Measurements from ENCODE around the gene CCDC110.

The CCDC110 gene

DNA sequence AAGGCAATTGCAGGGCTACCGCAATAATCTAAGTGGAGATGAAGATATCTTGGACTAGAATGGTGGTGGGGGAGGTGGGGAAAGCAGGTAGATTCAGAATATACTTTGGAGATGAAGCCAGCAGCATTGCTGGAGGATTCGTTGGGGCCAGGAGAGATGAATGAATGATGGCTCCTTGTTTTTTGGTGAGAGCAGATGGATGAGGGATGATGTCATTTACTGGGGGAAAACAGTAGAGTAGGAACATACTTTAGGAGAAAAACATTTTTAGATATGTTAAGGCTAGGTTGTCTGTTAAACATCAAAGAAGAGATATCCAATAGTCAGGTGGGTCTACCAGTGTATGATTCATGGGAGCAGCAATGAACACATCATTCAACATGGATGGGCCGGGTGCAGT is 5.8 kb downstream of the CCDC110 start:
- no peak overlapping the region for H3K4me3 ChIP-seq (ENCODE audit: low read depth, low read length)
- TF ChIP-seq, protein P1, sequence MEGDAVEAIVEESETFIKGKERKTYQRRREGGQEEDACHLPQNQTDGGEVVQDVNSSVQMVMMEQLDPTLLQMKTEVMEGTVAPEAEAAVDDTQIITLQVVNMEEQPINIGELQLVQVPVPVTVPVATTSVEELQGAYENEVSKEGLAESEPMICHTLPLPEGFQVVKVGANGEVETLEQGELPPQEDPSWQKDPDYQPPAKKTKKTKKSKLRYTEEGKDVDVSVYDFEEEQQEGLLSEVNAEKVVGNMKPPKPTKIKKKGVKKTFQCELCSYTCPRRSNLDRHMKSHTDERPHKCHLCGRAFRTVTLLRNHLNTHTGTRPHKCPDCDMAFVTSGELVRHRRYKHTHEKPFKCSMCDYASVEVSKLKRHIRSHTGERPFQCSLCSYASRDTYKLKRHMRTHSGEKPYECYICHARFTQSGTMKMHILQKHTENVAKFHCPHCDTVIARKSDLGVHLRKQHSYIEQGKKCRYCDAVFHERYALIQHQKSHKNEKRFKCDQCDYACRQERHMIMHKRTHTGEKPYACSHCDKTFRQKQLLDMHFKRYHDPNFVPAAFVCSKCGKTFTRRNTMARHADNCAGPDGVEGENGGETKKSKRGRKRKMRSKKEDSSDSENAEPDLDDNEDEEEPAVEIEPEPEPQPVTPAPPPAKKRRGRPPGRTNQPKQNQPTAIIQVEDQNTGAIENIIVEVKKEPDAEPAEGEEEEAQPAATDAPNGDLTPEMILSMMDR (IDR thresholded peaks at IDR 0.05; ENCODE audit: low read depth, low read length, missing control alignments): no peak
- no peak for DNase-seq (ENCODE audit: low read depth)

DNA sequence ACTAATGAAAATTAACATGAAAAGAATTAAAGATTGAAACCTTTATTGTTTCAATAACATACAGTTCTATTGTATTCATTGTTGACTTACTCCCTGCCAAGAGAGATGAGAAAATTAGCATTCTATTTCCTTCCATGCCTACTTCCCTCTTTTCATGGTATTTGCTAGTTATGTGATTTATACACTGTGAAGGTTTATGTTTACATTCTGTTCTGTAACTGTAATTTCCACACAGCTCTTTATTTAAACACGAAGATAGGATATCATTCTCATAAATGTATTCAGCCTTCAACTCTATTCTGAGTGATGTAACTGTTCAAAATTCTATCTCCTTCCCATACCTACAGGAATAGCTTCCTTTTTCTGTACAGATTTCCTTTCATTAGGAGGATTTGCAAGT is 6.6 kb downstream of the CCDC110 start:
- H3K4me3 ChIP-seq (ENCODE audit: low read depth, low read length): no peak overlapping the region
- TF ChIP-seq, protein P1 (IDR thresholded peaks at IDR 0.05; ENCODE audit: low read depth, low read length, missing control alignments): no peak
- DNase-seq (ENCODE audit: low read depth): no peak

DNA sequence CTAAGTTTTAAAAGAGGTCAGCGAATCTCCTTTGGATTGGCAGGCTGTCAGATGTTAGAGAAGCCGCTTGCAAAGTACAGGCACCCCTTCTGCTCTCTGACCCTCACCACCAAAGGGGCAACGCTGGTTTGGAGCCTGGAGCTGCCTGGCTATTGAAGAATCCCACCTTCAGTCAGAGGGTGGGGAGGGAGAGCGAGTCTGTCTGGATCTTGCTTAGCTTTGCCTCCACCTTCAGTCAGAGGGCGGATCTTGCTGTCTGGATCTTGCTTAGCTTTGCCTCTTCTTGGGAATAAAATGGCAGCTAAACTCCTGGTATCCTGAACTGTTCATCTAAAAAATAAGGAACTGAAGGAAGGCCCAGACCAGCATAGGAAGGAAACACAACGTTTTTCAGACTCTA is 7.3 kb downstream of the CCDC110 start:
- TF ChIP-seq, protein P1 (IDR thresholded peaks at IDR 0.05; ENCODE audit: low read depth, low read length, missing control alignments): no peak
- no peak overlapping the region for H3K4me3 ChIP-seq (ENCODE audit: low read depth, low read length)
- DNase-seq (ENCODE audit: low read depth): no peak

DNA sequence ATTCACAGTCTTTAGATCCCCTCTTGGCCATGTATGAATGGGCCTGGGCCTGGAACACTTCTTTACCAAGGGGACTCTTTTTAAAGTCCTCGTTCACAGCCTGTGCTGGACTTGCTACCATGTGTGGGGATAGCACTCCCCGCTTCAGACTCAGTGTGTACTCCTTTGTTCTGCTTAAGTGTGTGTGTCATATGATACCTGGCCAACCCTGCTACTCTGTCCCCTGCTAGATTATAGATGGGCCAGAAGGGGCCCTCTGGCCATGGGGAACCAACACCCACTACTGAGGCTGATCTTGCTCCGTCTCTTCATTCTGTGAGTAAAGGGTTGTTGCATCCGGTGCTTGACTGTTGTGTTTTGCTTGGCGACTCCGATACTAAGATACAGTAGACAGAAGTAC is 8.0 kb downstream of the CCDC110 start:
- DNase-seq (ENCODE audit: low read depth): no peak
- TF ChIP-seq, protein P1 (IDR thresholded peaks at IDR 0.05; ENCODE audit: low read depth, low read length, missing control alignments): no peak
- no peak overlapping the region for H3K4me3 ChIP-seq (ENCODE audit: low read depth, low read length)

DNA sequence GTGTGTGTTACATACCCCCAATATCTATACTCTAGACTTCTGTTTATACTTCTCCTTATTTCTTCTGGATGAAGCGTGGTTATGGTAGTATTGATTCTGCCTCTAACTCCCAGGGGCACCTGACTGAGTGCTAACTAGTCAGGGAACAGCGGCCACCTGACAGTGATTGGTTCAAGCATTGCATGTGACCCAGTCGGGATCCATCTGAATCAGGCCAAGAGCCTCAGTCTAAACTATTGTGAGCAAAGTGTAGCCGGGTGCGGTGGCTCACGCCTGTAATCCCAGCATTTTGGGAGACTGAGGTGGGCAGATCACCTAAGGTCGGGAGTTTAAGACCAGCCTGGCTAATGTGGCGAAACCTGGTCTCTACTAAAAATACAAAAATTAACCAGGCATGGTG is 10.0 kb downstream of the CCDC110 start:
- no peak for DNase-seq (ENCODE audit: low read depth)
- TF ChIP-seq, protein P1 (IDR thresholded peaks at IDR 0.05; ENCODE audit: low read depth, low read length, missing control alignments): no peak
- no peak overlapping the region for H3K4me3 ChIP-seq (ENCODE audit: low read depth, low read length)

DNA sequence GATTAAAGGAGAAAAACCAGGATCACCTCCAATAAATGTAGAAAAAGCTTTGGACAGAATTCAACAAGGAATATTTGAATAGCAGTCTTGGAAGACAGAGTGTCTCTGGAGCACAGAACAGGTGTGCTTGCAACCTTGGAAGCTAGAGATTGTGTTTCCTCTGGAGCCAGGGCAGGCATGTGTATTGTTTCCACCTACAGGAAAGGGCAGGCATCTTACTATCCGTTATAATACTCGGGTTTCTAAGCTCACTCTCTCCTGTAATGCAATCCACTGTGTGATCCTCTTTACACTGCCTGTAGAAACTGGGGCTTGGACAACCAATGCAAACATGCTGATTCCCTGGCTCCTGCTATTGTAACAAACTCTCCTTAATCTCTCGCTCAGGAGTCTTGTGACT is 14.4 kb downstream of the CCDC110 start:
- DNase-seq (ENCODE audit: low read depth): no peak
- TF ChIP-seq, protein P1 (IDR thresholded peaks at IDR 0.05; ENCODE audit: low read depth, low read length, missing control alignments): no peak
- H3K4me3 ChIP-seq (ENCODE audit: low read depth, low read length): no peak overlapping the region

DNA sequence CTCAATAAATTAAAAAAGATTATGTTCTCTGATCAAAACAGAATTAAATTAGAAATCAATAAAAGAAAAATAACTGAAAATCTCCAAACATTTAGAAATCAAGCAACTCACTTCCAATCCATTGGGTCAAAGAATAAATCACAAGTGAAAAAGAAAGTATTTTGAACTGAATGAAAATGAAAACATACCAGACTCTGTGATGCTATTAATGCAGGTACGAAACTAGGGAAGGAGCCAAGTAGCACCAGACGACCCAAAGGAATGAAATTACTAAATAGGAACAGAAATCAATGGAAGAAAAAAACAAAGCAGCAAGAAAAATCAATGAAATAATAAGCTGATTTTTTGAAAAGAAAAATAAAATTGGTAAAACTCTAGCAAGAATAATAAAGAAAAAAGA is 15.4 kb downstream of the CCDC110 start:
- H3K4me3 ChIP-seq (ENCODE audit: low read depth, low read length): no peak overlapping the region
- DNase-seq (ENCODE audit: low read depth): no peak
- TF ChIP-seq, protein P1 (IDR thresholded peaks at IDR 0.05; ENCODE audit: low read depth, low read length, missing control alignments): no peak
